Lower leg skin (tissue), 4 donors: ENCODE data around the gene TCF21. TPM values are rescaled to one million over a fixed set of nuclear protein-coding genes. Genes with fewer than 3 reads are reported as not detected.

ENCODE experiments used
- DNase-seq, 2 donors: peaks; one replicate each; pipeline ENCODE4 v3.0.0-alpha.2; 2019; ENCODE audit warnings: low spot score in 2 of 2
- H3K4me3 ChIP-seq: fragments of 200-600 bp; sonication (generic); 2 replicates; pipeline ENCODE4 v1.5.1; 2017; ENCODE audit warnings: mild to moderate bottlenecking, low read depth; ENCODE audit not compliant: poor library complexity, severe bottlenecking
- CTCF ChIP-seq, 3 donors: fragments of 450-650 bp; IDR thresholded peaks; one replicate each; pipeline ENCODE4 v1.5.1; 2016; ENCODE audit warnings: antibody characterized with exemption in 3 of 3, mild to moderate bottlenecking in 3 of 3, moderate library complexity in 2 of 3
- POLR2A ChIP-seq, 2 donors: fragments of 450-650 bp; IDR thresholded peaks; one replicate each; pipeline ENCODE4 v1.6.1; 2016 to 2017; ENCODE audit warnings: antibody characterized with exemption in 2 of 2, mild to moderate bottlenecking in 1 of 2, moderate library complexity in 1 of 2
- WGBS, 2 donors: methylation state at CpG; one replicate each; pipeline ENCODE4 v1.1.5; 2018; 5-methylcytosine and 5-hydroxymethylcytosine counted together
- intact Hi-C: fragments of 100-400 bp; cut with DNase I; formaldehyde crosslinking; loops from one replicate; pipeline ENCODE4 v1.15.0; 2023; ENCODE audit warnings: low total_unique reads
- total RNA-seq, 4 donors: library from RNA; depleted of rRNA; stranded (reverse); fragments of >200 nt; gene quantifications; one replicate each; pipeline ENCODE4 v1.1.0, GENCODE V29; 2016

TCF21 gene
- under 1 TPM in 2 of 4 donors, not detected in 2; 0.07 to 0.23 TPM for total RNA-seq

- WGBS, 2 donors: 31% methylated on average over 22 of the region's 22 CpGs
- TF ChIP-seq POLR2A (IDR thresholded peaks at IDR 0.05): no peak
- no peak for TF ChIP-seq CTCF (IDR thresholded peaks at IDR 0.05)
- DNase-seq: no peak
- H3K4me3 ChIP-seq: no peak within 1 kb of the TSS
- intact Hi-C loops: no loop called here
Observed at GRCh38 chr6:133888929-133889556, at the start of gene TCF21. TSS of gene TCF21 (plus strand) at chr6:133889113. CDS start at chr6:133889398, 285 bp downstream.

- no peak for TF ChIP-seq CTCF (IDR thresholded peaks at IDR 0.05)
- TF ChIP-seq POLR2A (IDR thresholded peaks at IDR 0.05): no peak
- WGBS, 2 donors: 23 to 33% methylated on average over 3 of the region's 3 CpGs
- DNase-seq: no peak
- H3K4me3 ChIP-seq: no peak overlapping the region
- intact Hi-C loops: no loop called here
Observed at GRCh38 chr6:133841176-133841575, 47.7 kb upstream of the TCF21 start.

GRCh38 chr6:133843098-133843497 lies 45.8 kb upstream of the TCF21 start:
- TF ChIP-seq CTCF (IDR thresholded peaks at IDR 0.05) (no peak), POLR2A (IDR thresholded peaks at IDR 0.05) (no peak)
- no peak overlapping the region for H3K4me3 ChIP-seq
- 90 to 91% methylated on average over 2 of the region's 2 CpGs for WGBS, 2 donors
- DNase-seq: no peak
- intact Hi-C loops: no loop called here

DNA sequence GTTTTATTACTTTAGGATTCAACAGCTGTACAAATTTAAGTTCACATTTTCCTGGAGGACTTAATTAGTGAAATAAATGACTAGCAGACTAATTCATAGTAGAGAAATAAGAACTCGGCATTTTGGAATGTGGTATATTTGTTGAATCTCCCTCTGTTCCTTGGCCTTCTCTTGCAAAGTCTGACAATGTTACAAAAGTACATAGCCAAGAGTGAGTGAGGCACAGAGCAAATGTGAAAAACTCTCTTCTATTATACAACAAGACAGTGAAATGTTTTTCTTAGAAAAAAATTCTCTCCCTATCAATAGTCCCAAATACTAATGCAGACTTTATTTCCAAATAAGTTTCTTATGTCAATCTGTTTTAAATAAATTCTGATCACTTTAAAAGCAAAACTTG lies 44.2 kb upstream of the TCF21 start:
- TF ChIP-seq POLR2A (IDR thresholded peaks at IDR 0.05): no peak
- no peak for TF ChIP-seq CTCF (IDR thresholded peaks at IDR 0.05)
- no peak for DNase-seq
- H3K4me3 ChIP-seq: no peak overlapping the region
- 72 to 82% methylated on average over 1 of the region's 1 CpG for WGBS, 2 donors
- intact Hi-C loops: no loop called here

DNA sequence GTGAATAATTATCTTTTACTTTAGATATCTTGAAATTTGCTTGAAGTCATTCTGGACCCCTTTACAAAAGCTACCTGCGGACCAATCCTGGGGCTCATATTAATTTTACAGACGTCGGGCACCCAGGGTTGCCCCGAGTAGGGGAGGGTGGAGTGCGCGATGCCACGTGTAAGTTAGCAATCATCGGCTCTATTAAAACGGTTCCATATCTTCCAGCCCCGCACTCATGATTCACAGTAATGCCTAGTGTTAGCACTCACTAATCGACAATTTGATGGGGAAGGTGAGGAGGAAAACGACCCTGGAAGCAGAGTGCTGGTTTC lies 34.9 kb upstream of the TCF21 start:
- no peak for DNase-seq
- H3K4me3 ChIP-seq: no peak overlapping the region
- no peak for TF ChIP-seq POLR2A (IDR thresholded peaks at IDR 0.05)
- TF ChIP-seq CTCF (IDR thresholded peaks at IDR 0.05): no peak
- intact Hi-C loops: no loop called here
- 29 to 38% methylated on average over 12 of the region's 12 CpGs for WGBS, 2 donors
